ENCODE data around the gene PHC1.

The PHC1 gene

GRCh38 chr12:8958066-8958465, 43.8 kb downstream of the PHC1 start:
- H3K4me3 ChIP-seq (ENCODE audit: low read length) = no peak overlapping the region
- no peak for DNase-seq (ENCODE audit: low read depth)
- no peak for TF ChIP-seq CTCF (conservative IDR thresholded peaks at IDR 0.05; ENCODE audit: low read length)

GRCh38 chr12:8960176-8960575, 45.9 kb downstream of the PHC1 start:
- no peak for DNase-seq (ENCODE audit: low read depth)
- no peak overlapping the region for H3K4me3 ChIP-seq (ENCODE audit: low read length)
- no peak for TF ChIP-seq CTCF (conservative IDR thresholded peaks at IDR 0.05; ENCODE audit: low read length)

DNA sequence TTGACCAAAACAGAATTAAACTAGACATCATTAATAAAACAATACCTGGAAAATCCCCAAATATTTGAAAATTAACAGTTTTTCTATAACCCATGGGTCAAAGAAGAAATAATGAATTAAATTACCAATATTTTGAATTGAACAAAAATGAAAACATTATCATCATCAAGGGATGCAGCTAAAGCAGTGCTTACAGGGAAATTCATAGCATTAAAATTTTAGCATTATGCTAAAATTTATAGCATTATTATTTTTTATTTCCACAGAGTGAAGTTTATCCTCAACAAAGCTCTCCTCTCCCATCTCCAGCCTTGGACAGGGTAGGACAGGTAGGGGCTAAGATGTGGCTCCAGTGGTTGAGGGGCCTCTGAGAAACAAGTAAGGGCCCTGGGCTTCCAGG, 54.5 kb downstream of the PHC1 start:
- H3K4me3 ChIP-seq (ENCODE audit: low read length) = no peak overlapping the region
- DNase-seq (ENCODE audit: low read depth) = no peak
- TF ChIP-seq CTCF (conservative IDR thresholded peaks at IDR 0.05; ENCODE audit: low read length) = no peak

GRCh38 chr12:8969861-8970411, 55.6 kb downstream of the PHC1 start:
- TF ChIP-seq CTCF (conservative IDR thresholded peaks at IDR 0.05; ENCODE audit: low read length) = no peak

GRCh38 chr12:8970432-8970831, 56.1 kb downstream of the PHC1 start:
- no peak overlapping the region for H3K4me3 ChIP-seq (ENCODE audit: low read length)
- no peak for DNase-seq (ENCODE audit: low read depth)
- no peak for TF ChIP-seq CTCF (conservative IDR thresholded peaks at IDR 0.05; ENCODE audit: low read length)

More at GRCh38 chr12:8969861-8970411, 55.6 kb downstream of the PHC1 start:
- DNase-seq (ENCODE audit: low read depth) = no peak
- H3K4me3 ChIP-seq (ENCODE audit: low read length) = no peak overlapping the region

GRCh38 chr12:8980137-8980536, 65.8 kb downstream of the PHC1 start:
- H3K4me3 ChIP-seq (ENCODE audit: low read length) = no peak overlapping the region
- TF ChIP-seq CTCF (conservative IDR thresholded peaks at IDR 0.05; ENCODE audit: low read length) = no peak
- DNase-seq (ENCODE audit: low read depth) = no peak

- no peak overlapping the region for H3K4me3 ChIP-seq (ENCODE audit: low read length)
- no peak for TF ChIP-seq CTCF (conservative IDR thresholded peaks at IDR 0.05; ENCODE audit: low read length)
- DNase-seq (ENCODE audit: low read depth) = no peak
These were observed 71.0 kb downstream of the PHC1 start for GRCh38 chr12:8985213-8985754.
